ENCODE data around the gene THRA.

DNA sequence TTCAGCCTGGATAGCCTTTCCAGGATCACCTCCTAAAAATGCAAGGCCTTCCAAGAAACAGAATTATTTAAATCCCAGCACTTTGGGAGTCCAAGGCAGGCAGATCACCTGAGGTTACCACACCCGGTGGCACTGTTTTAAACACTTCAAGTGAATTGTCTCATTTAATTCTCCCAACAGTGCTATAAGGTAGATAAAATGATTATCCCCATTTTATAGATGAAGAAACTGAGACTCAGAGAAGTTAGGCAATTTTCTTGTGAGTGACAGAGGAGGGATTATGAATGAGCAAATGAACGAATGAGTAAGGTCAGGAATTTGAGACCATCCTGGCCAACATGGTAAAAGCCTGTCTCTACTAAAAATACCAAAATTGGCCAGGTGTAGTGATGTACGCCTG, 16.8 kb downstream of the THRA start:
- no peak for TF ChIP-seq EZH2 (IDR thresholded peaks at IDR 0.05; ENCODE audit: low read depth)
- TF ChIP-seq, protein P1, sequence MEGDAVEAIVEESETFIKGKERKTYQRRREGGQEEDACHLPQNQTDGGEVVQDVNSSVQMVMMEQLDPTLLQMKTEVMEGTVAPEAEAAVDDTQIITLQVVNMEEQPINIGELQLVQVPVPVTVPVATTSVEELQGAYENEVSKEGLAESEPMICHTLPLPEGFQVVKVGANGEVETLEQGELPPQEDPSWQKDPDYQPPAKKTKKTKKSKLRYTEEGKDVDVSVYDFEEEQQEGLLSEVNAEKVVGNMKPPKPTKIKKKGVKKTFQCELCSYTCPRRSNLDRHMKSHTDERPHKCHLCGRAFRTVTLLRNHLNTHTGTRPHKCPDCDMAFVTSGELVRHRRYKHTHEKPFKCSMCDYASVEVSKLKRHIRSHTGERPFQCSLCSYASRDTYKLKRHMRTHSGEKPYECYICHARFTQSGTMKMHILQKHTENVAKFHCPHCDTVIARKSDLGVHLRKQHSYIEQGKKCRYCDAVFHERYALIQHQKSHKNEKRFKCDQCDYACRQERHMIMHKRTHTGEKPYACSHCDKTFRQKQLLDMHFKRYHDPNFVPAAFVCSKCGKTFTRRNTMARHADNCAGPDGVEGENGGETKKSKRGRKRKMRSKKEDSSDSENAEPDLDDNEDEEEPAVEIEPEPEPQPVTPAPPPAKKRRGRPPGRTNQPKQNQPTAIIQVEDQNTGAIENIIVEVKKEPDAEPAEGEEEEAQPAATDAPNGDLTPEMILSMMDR (conservative IDR thresholded peaks at IDR 0.05): no peak
